Mesenchymal stem cell (in vitro differentiated cells and primary cell): ENCODE data around the gene UACA.
A peak's percentile ranks its signal among the peaks of the same experiment; 100 is the strongest.

Experiments used
- DNase-seq: peaks from one replicate; pipeline ENCODE4 v3.0.0-alpha.2; 2013
- H2AFZ ChIP-seq: one replicate; pipeline ENCODE4 v1.6.1; 2013; ENCODE audit warnings: low read depth, mild to moderate bottlenecking, control low read depth, inconsistent platforms, low read length, moderate library complexity
- H2AK5ac ChIP-seq: 2 replicates; pipeline ENCODE4 v1.6.1; 2013; ENCODE audit warnings: low read length, moderate library complexity, mild to moderate bottlenecking, inconsistent platforms; ENCODE audit not compliant: severe bottlenecking
- H2BK120ac ChIP-seq: one replicate; pipeline ENCODE4 v1.6.1; 2013; ENCODE audit warnings: low read depth, mild to moderate bottlenecking, inconsistent platforms, low read length, moderate library complexity
- H2BK12ac ChIP-seq, 2 experiments: one replicate each; pipeline ENCODE4 v1.6.1; 2013; ENCODE audit warnings: inconsistent platforms in 2 of 2, low read length in 2 of 2, mild to moderate bottlenecking in 2 of 2, moderate library complexity in 2 of 2, control low read depth in 1 of 2
- H2BK15ac ChIP-seq: one replicate; pipeline ENCODE4 v1.6.1; 2013; ENCODE audit warnings: mild to moderate bottlenecking, low read depth, inconsistent platforms; ENCODE audit not compliant: poor library complexity, severe bottlenecking
- H2BK5ac ChIP-seq: 2 replicates; pipeline ENCODE4 v1.6.1; 2013; ENCODE audit warnings: low read depth, mild to moderate bottlenecking, low read length, control low read depth, inconsistent platforms; ENCODE audit not compliant: poor library complexity, severe bottlenecking
- H3K14ac ChIP-seq, 2 experiments: one replicate each; pipeline ENCODE4 v1.6.1; 2013; ENCODE audit warnings: inconsistent platforms in 2 of 2, low read length in 2 of 2, control low read depth in 1 of 2, mild to moderate bottlenecking in 1 of 2, moderate library complexity in 1 of 2
- H3K18ac ChIP-seq, 2 experiments: one replicate each; pipeline ENCODE4 v1.6.1; 2013; ENCODE audit warnings: inconsistent platforms in 2 of 2, low read length in 2 of 2, control low read depth in 1 of 2, low read depth in 1 of 2, mild to moderate bottlenecking in 1 of 2
- H3K23ac ChIP-seq, 2 experiments: one replicate each; pipeline ENCODE4 v1.6.1; 2013; ENCODE audit warnings: inconsistent platforms in 2 of 2, low read length in 2 of 2, mild to moderate bottlenecking in 2 of 2, moderate library complexity in 2 of 2, control low read depth in 1 of 2
- H3K27ac ChIP-seq: 2 replicates; pipeline ENCODE4 v1.5.1; 2013; ENCODE audit warnings: mild to moderate bottlenecking, moderate library complexity, low read length, control low read depth, inconsistent platforms; ENCODE audit not compliant: poor library complexity, severe bottlenecking
- H3K27me3 ChIP-seq, 2 experiments: 2 replicates each; pipeline versions ENCODE4 v1.6.1 to v1.7.0; 2013; ENCODE audit warnings: low read length in 2 of 2, mild to moderate bottlenecking in 2 of 2, moderate library complexity in 2 of 2, control low read depth in 1 of 2, inconsistent platforms in 1 of 2; ENCODE audit not compliant: control insufficient read depth in 1 of 2, insufficient read depth in 1 of 2
- H3K36me3 ChIP-seq, 2 experiments: 2 replicates each; pipeline versions ENCODE4 v1.6.1 to v1.7.0; 2013; ENCODE audit warnings: low read length in 2 of 2, control low read depth in 1 of 2, inconsistent platforms in 1 of 2, low read depth in 1 of 2, mild to moderate bottlenecking in 1 of 2; ENCODE audit not compliant: insufficient read depth in 2 of 2, control insufficient read depth in 1 of 2
- H3K4ac ChIP-seq, 2 experiments: one replicate each; pipeline ENCODE4 v1.6.1; 2013; ENCODE audit warnings: inconsistent platforms in 2 of 2, low read length in 2 of 2, mild to moderate bottlenecking in 2 of 2, moderate library complexity in 2 of 2, control low read depth in 1 of 2, low read depth in 1 of 2
- H3K4me1 ChIP-seq: 2 replicates; pipeline ENCODE4 v1.6.1; 2013; ENCODE audit warnings: low read depth, low read length, control low read depth; ENCODE audit not compliant: control insufficient read depth, insufficient read depth
- H3K4me2 ChIP-seq: 2 replicates; pipeline ENCODE4 v1.6.1; 2013; ENCODE audit warnings: low read length, mild to moderate bottlenecking, inconsistent platforms; ENCODE audit not compliant: poor library complexity, severe bottlenecking
- H3K4me3 ChIP-seq, 2 experiments: 2 replicates each; pipeline versions ENCODE4 v1.5.1 to v1.7.0; 2013; ENCODE audit warnings: low read length in 2 of 2, mild to moderate bottlenecking in 2 of 2, control low read depth in 1 of 2, low read depth in 1 of 2; ENCODE audit not compliant: insufficient read depth in 1 of 2
- H3K79me1 ChIP-seq: replicated peaks from 2 replicates; pipeline ENCODE4 v1.6.1; 2013; ENCODE audit warnings: mild to moderate bottlenecking, control low read depth, low read length, inconsistent platforms; ENCODE audit not compliant: poor library complexity, severe bottlenecking
- H3K9ac ChIP-seq: 2 replicates; pipeline ENCODE4 v1.7.0; 2013; ENCODE audit warnings: mild to moderate bottlenecking, low read length, moderate library complexity
- H3K9me3 ChIP-seq: 2 replicates; pipeline ENCODE4 v1.7.0; 2013; ENCODE audit warnings: mild to moderate bottlenecking, low read length; ENCODE audit not compliant: control insufficient read depth
- H4K8ac ChIP-seq: one replicate; pipeline ENCODE4 v1.6.1; 2013; ENCODE audit warnings: inconsistent platforms, mild to moderate bottlenecking, low read length, moderate library complexity
- H4K91ac ChIP-seq: one replicate; pipeline ENCODE4 v1.6.1; 2013; ENCODE audit warnings: mild to moderate bottlenecking, low read length, inconsistent platforms
- WGBS: methylation state at CpG from one replicate; pipeline ENCODE4 v1.1.7; 2013; ENCODE audit warnings: mixed read lengths; 5-methylcytosine and 5-hydroxymethylcytosine counted together

The UACA gene

GRCh38 chr15:70707686-70708300, 55.6 kb downstream of the UACA start:
- Histone ChIP-seq H2BK15ac (no peak overlapping the region), H3K79me1 (peaks cover 18% of the 10 kb centered on the region), H3K18ac (no peak overlapping the region), H3K4me2 (no peak overlapping the region), H3K4ac (no peak overlapping the region), H3K36me3 (peaks cover 0 to 12% of the 10 kb centered on the region in 2 experiments), H2BK120ac (no peak overlapping the region), H3K23ac (no peak overlapping the region), H3K14ac (no peak overlapping the region), H4K8ac (no peak overlapping the region), H3K4me1 (peaks cover 5% of the 10 kb centered on the region), H2AK5ac (no peak overlapping the region), H3K27ac (no peak overlapping the region), H3K27me3 (no peaks in the 10 kb centered on the region), H2BK5ac (no peak overlapping the region), H3K9me3 (no peaks in the 10 kb centered on the region), H2BK12ac (no peak overlapping the region), H2AFZ (no peak overlapping the region), H4K91ac (no peak overlapping the region), H3K4me3 (no peak overlapping the region), H3K9ac (no peak overlapping the region)
- DNase-seq = no peak
- WGBS = no CpG with 5 or more reads among the region's 4 CpGs

DNA sequence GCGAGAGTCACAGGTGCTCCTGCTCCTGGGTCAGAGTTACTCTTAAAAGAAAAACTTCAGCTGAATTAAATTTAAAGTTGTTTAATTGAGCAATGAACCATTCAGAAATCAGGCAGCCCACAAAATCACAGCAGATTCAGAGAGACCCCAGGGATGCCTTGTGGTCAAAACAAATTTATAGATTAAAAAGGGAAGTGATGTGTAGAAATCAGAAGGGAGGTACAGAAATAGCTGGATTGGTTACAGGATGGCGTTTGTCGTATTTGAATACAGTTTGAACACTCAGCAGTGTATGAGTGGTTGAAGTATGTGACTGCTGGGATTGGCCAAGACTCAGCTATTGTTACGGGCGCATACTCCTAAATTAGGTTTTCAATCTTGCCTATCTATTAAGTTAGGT, 58.6 kb downstream of the UACA start:
- no peak overlapping the region for H3K14ac ChIP-seq
- H3K4me1 ChIP-seq = peaks cover 3% of the 10 kb centered on the region
- H3K36me3 ChIP-seq = peaks cover 0 to 12% of the 10 kb centered on the region in 2 experiments
- H2BK15ac ChIP-seq = no peak overlapping the region
- H2BK120ac ChIP-seq = no peak overlapping the region
- no peak overlapping the region for H2BK5ac ChIP-seq
- H2BK12ac ChIP-seq = no peak overlapping the region
- H3K18ac ChIP-seq = no peak overlapping the region
- no peak overlapping the region for H3K4ac ChIP-seq
- no peak overlapping the region for H3K23ac ChIP-seq
- H3K27me3 ChIP-seq = no peaks in the 10 kb centered on the region
- no peak overlapping the region for H3K4me2 ChIP-seq
- H3K9ac ChIP-seq = no peak overlapping the region
- H3K79me1 ChIP-seq = peaks cover 6% of the 10 kb centered on the region
- no peak overlapping the region for H2AK5ac ChIP-seq
- H3K9me3 ChIP-seq = no peaks in the 10 kb centered on the region
- WGBS = 98% methylated on average over 3 of the region's 5 CpGs
- H2AFZ ChIP-seq = no peak overlapping the region
- no peak overlapping the region for H4K8ac ChIP-seq
- no peak overlapping the region for H4K91ac ChIP-seq
- H3K4me3 ChIP-seq = no peak overlapping the region
- DNase-seq = no peak
- no peak overlapping the region for H3K27ac ChIP-seq

DNA sequence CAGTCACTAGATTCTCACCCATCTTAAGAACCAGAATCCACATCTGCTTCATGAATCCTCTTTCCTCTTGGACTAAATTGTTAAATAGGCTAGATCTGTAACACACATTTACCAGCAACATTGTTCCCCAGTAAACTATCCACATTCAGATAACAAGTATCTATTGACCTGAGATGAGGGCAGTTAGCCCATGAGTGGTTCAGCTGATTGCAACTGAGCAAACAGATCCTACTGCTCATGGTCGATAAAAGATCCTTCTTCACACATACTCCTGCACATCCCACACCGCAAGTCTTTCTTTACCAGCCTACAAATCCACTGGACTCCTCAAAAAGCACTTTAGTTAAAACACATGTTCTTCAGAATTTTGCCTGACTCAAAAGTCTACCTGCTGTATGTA, 59.2 kb downstream of the UACA start:
- Histone ChIP-seq H3K27me3 (no peaks in the 10 kb centered on the region), H4K91ac (no peak overlapping the region), H3K4me3 (no peak overlapping the region), H3K23ac (no peak overlapping the region), H2BK15ac (no peak overlapping the region), H2BK12ac (peak overlapping the region in 1 of 2 experiments; percentile 8), H3K14ac (no peak overlapping the region), H3K9ac (no peak overlapping the region), H2BK120ac (no peak overlapping the region), H3K4me1 (peaks cover 3% of the 10 kb centered on the region), H2AK5ac (peak overlapping the region; percentile 92), H4K8ac (peak overlapping the region; percentile 54), H3K4ac (no peak overlapping the region), H3K4me2 (no peak overlapping the region), H2BK5ac (no peak overlapping the region), H3K18ac (peak overlapping the region in 1 of 2 experiments; percentile 70), H3K9me3 (no peaks in the 10 kb centered on the region), H3K27ac (no peak overlapping the region), H3K36me3 (peaks cover 0 to 12% of the 10 kb centered on the region in 2 experiments), H2AFZ (no peak overlapping the region), H3K79me1 (peaks cover 6% of the 10 kb centered on the region)
- DNase-seq = no peak
- WGBS = 100% methylated on average over 2 of the region's 2 CpGs

- no peak overlapping the region for H2AFZ ChIP-seq
- peak overlapping the region; percentile 61 to 96 for H3K18ac ChIP-seq
- H3K9me3 ChIP-seq = no peaks in the 10 kb centered on the region
- peak overlapping the region; percentile 88 for H4K8ac ChIP-seq
- peak overlapping the region; percentile 96 for H2AK5ac ChIP-seq
- H3K9ac ChIP-seq = peak overlapping the region; percentile 93
- no peak overlapping the region for H2BK5ac ChIP-seq
- peak overlapping the region; percentile 55 to 84 for H2BK12ac ChIP-seq
- peaks cover 3% of the 10 kb centered on the region for H3K4me1 ChIP-seq
- H3K14ac ChIP-seq = peak overlapping the region; percentile 15 to 57
- no peaks in the 10 kb centered on the region for H3K27me3 ChIP-seq
- peak overlapping the region; percentile 56 for H3K27ac ChIP-seq
- DNase-seq = peak; percentile 54
- peaks cover 0 to 21% of the 10 kb centered on the region in 2 experiments for H3K36me3 ChIP-seq
- no peak overlapping the region for H3K23ac ChIP-seq
- H4K91ac ChIP-seq = peak overlapping the region; percentile 89
- H3K4me2 ChIP-seq = no peak overlapping the region
- peak overlapping the region in 1 of 2 experiments; percentile 74 for H3K4me3 ChIP-seq
- H3K4ac ChIP-seq = peak overlapping the region; percentile 95
- peaks cover 6% of the 10 kb centered on the region for H3K79me1 ChIP-seq
- 27% methylated on average over 5 of the region's 7 CpGs for WGBS
- H2BK15ac ChIP-seq = no peak overlapping the region
- H2BK120ac ChIP-seq = peak overlapping the region; percentile 85
Measured at GRCh38 chr15:70703096-70703878, 60.1 kb downstream of the UACA start.
